NCI-H128 (cell line): Measurements from ENCODE around the gene ARRDC4.
"Not testable (repeated sequence)": the region's sequence is repeated elsewhere in the genome, so short reads cannot be mapped to it uniquely, and the experiment has no call there.

Source experiments
- DNase-seq: peaks from one replicate; lab custom pipeline; 2025; ENCODE audit not compliant: unreplicated experiment; lab: John Stamatoyannopoulos, UW

ARRDC4 gene

DNA sequence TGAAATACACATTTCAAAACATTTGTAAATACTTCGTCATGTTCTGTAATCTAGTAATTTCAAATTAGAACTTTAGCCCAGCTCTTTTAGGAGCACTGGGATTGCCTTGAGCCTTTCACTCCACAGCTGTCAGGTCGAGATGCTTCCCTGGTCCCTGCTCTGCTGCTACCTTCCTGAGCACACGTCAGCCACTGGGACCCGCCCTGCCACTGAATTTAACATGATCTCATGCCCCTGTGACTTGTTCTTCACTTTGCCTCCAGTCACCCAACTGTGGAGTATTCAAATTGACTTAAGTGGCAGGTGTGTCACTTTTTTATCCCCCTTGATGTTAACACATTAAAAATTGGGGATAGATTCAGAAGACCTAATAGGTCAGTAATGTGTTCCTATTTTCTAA is 3.3 kb downstream of the ARRDC4 start:
- DNase-seq = no peak

- DNase-seq = no peak
Observed at GRCh38 chr15:97966246-97966645, 5.7 kb downstream of the ARRDC4 start.

GRCh38 chr15:97966924-97967620 is 6.6 kb downstream of the ARRDC4 start:
- no peak for DNase-seq

DNA sequence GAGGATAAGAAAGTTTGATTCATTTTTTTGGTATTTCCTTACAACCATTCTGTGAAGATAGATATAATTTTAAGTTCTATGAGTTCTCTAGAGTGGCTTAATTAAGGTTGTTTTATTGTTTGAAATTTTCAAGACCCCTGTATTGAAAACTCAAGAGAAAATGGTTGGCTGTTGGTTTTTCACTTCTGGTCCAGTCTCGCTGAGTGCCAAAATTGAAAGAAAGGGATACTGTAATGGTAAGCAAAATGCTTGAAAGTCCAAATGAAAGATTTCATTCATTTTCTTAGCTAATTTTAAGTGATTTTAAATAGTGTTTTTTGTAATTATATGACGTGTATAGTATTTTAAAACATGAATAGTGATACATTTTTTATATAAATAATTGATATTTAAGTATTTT is 7.4 kb downstream of the ARRDC4 start:
- DNase-seq = no peak

- DNase-seq = no peak
Observed at GRCh38 chr15:97968380-97968779, 7.9 kb downstream of the ARRDC4 start.

DNA sequence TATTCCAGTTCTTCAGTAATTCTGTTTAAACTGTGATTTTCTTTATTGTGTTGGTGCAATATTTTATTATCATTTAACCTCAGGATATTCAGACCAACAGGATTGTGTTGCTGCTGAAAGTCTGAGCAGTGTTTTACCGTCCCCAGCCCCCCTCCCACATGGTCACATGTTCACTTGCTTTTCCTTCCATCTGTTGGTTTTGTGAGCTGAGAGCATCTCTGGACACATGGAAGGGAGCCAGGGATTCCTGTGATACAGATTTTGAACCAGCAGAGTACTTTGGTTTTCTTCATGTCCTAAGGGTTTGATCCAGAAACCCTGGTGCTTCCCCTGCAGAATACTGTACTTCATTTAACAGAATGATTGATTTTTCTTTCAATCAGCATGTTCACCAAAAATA is 11.9 kb downstream of the ARRDC4 start:
- DNase-seq = no peak

GRCh38 chr15:97976129-97976528 is 15.6 kb downstream of the ARRDC4 start:
- no peak for DNase-seq

- no peak for DNase-seq
Observed at GRCh38 chr15:97976766-97977503, 16.4 kb downstream of the ARRDC4 start.

- no peak for DNase-seq
Observed at GRCh38 chr15:97977734-97978133, 17.2 kb downstream of the ARRDC4 start.

DNA sequence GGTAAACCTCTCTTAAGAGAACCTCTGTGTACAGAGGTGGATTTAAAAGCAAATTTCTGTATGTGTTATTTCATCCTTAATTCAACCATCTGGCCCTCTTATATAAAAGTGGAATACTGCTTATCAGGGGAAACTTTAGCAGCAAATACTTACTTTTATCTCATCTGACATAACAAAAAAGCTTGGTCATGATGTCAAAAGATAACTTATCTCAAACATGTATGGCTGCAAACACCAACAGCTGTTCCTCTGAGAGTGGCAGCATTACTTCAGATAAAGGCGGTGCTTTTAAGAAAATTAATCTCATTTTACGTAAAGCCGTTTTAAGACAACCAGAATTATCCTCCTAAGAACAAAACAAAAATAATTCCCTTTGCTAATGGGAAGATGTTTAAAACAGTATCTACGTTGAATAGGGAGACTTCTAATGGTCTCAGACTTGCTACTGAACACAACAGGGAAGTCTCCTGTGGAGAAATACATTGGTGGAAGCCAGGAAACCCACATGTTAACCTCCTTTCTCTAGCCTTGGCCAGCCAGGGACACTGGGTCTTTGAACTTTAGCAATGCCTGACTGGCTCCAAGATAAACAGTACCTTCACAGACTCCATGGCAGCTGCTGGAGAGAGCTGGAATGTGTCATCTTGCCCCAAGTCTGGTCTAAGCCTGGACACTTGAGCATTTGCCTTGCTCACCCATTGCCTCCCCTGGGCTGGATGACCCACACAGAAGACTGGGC is 18.1 kb downstream of the ARRDC4 start:
- DNase-seq = no peak

DNA sequence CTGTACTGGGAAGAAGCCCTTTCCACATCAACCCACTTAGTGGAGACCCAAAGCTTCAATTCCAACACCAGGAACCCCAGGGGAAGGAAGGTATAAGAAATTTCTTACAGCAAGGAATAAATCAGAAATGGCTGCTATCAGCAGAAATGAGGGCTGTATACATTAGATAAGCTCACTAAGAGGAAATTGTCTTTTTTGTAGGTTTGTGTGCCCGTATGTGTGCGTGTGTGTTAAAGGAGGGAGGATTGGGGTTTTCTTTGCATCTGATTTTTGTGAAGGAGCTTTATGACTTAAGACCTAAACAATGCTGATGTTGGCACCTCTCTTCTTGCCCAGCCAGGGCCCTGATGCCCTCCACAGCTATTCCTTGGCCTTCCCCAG is 18.6 kb downstream of the ARRDC4 start:
- DNase-seq = no peak

GRCh38 chr15:97981058-97981457 is 20.6 kb downstream of the ARRDC4 start:
- DNase-seq = no peak

GRCh38 chr15:97981758-97982157 is 21.3 kb downstream of the ARRDC4 start:
- no peak for DNase-seq

DNA sequence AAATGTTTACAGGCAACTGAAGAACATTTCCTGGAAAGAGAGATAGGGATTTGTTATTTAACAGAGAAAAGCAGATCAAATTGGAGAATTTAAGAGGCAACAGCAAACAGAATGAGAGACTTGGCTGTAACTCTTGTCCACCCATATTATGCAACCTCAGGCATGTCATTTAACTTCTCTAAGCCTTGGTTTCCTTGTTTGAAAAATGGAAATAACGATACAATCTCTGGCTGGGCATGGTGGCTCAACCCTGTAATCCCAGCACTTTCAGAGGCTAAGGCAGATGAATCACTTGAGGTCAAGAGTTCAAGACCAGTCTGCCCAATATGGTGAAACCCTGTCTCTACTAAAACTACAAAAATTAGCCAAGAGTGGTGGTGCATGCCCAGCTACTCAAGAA is 23.7 kb downstream of the ARRDC4 start:
- no peak for DNase-seq

DNA sequence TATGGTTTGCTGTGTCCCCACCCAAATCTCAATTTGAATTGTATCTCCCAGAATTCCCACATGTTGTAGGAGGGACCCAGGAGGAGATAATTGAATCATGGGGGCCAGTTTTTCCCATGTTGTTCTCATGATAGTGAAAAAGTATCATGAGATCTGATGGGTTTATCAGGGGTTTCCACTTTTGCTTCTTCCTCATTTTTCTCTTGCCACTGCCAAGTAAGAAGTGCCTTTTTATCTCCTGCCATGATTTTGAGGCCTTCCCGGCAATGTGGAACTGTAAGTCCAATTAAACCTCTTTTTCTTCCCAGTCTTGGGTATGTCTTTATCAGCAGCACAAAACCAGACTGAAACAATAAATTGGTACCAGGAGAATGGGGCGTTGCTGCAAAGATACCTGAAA is 25.5 kb downstream of the ARRDC4 start:
- DNase-seq = not testable (repeated sequence)

DNA sequence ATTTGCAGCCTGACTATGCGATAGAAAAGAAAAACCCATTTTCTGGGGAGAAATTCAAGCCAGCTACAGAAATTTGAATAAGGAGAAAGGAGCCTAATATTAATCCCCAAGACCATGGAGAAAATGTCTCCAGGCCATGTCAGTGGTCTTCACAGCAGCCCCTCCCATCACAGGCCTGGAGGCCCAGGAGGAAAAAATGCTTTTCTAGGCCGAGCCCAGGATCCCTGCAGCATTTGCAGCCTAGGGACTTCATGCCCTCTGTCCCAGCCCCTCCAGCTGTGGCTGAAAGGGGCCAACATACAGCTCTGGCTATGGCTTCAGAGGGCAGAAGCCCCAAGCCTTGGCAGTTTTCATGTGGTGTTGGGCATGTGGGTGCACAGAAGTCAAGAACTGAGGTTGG is 26.3 kb downstream of the ARRDC4 start:
- DNase-seq = no peak

DNA sequence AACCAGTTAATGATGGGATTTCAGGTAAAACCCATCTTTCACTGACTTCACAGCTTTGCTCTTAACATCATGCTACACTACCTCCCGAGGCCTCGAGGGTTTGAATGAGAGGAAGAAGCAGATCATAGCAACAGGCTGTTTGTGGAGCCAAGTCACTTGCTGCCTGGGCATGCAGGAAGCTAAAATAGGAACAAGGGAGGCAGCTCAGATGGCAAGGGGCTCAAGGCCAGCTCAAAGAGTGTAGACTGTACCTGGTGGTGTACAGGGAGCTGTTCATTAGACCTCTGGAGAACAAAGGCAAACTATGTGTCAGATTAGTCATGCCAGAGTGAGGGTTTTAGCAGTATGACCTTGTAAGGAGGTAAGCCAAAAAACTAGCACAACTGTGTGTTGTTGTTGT is 28.8 kb downstream of the ARRDC4 start:
- DNase-seq = no peak

- no peak for DNase-seq
Observed at GRCh38 chr15:97991972-97992541, 31.6 kb downstream of the ARRDC4 start.

DNA sequence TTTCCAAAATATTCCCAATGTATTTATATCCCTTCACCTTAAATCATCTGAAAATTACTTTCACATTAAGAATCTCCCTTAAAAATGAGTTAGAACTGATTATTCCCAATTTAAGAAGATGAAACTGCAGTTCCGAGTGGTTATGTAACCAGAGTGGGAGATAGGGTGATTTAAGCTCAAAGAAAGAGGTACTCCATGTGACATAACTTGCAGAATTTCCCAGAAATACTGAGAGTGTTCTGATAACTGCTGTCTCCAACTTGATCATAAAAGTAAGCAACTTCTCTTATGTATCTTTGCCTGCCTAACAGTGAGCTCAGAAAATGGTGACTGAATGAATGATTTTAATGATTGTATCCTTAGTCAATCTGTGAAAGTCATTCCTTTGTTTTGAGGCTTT is 32.3 kb downstream of the ARRDC4 start:
- no peak for DNase-seq

GRCh38 chr15:97993310-97993738 is 32.8 kb downstream of the ARRDC4 start:
- no peak for DNase-seq

DNA sequence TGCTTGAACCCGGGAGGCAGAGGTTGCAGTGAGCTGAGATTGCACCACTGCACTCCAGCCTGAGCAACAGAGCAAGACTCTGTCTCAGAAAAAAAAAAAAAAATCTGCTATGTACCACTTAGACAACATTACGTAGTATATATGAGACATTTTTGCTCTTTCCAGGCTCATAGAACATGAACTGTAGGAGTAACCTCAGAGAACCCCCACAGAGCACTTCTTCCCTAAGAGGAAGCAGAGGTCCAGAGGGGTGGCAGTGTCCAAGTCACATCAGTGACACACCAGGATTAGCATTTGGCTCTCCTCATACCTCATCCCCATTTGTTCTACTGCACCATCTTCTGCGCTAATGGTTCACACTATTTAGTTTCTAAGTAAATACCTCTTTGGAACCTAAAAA is 33.7 kb downstream of the ARRDC4 start:
- DNase-seq = no peak

DNA sequence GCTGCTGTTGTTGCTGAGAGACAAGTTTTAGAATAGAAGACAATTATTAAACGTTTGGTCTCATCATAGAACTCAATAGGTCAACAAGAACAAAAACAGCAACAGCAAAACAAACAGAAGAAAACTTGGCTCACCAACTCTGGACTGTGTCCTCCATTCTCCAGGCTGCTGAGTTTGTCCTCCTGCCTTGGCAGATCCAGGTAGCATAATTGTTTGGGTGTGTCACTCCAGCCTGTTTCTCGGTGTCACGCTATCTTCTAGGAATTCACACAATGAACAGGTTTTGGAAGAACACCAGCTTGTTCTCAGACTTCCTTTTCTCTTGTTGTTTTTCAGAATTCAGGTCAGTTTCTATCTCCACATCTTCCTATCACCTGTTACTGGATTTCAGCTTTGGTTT is 34.7 kb downstream of the ARRDC4 start:
- DNase-seq = no peak
